NCI-H2227 (cell line): Measurements from ENCODE around the gene FAU.

Source experiments
- DNase-seq: peaks from one replicate; lab custom pipeline; 2025; ENCODE audit not compliant: unreplicated experiment; lab: John Stamatoyannopoulos, UW

Gene FAU

GRCh38 chr11:65136515-65137096, 14.7 kb upstream of the FAU start:
- no peak for DNase-seq

DNA sequence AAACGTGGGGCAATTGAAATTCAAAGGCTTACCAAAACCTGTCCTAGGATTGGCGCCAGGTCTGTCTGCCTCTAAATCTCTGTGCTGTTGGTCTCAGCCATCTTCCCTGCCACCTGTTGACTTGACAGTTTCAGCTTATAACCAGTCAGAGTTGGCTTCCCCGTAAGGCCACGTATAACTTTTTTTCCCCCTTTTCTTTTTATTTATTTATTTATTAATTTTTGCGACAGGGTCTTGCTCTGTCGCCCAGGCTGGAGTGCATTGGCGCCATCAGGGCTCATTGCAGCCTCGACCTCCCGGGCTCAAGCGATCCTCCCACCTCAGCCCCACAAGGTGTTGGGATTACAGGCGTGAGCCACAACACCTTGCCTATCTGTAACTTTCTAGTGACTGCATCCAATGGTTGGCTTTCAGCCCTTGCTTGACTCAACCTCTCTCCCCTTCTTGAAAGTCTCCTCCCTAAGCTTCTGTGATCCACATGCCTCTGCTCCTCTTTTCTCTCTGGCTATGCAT, 13.8 kb upstream of the FAU start:
- DNase-seq: no peak

- DNase-seq: peak; percentile 95
These were observed 13.2 kb upstream of the FAU start for GRCh38 chr11:65134952-65135632.

DNA sequence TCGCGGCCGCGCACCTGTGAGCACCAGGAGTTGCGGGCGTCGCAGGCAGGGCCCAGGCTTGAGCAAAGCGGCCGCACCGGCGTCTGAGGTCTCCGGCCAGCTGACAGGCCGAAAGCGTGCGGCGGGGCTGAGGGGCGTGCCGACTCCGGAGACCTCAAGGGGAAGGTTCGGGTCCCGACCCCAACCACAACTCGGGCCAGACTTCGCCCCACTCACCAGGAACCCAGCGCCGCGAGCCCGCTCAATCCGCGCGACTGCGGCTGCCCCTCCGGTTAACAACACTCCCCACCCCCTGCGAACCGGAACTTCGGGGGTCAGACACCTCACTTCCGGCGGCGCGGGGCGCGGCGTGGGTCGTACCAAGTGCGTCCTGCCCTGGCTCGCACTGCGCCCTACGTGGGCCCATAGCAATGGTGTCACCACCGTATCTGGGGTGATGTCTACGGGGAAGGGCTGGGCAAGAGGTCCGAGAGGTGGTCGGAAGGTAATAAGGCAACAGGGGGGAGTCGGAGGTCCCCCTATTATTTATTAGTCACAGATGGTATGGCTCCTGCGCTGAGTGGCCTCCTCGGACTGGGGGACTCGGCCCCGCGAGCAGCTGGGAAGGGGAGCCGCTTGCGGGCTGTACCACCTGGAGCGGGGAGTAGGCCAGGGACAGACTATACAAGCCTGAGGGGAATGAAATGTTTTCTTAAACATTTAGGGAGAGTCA, 12.5 kb upstream of the FAU start, which contains the start of gene SYVN1:
SYVN1 (minus strand) TSS at position 280 of the 712 bp plus-strand sequence. CDS start 918 bp downstream, outside the sequence.
- peak; percentile 92 for DNase-seq

GRCh38 chr11:65133724-65134123, 11.8 kb upstream of the FAU start:
- no peak for DNase-seq

GRCh38 chr11:65132988-65133700, 11.2 kb upstream of the FAU start:
- peak; percentile 28 for DNase-seq

DNA sequence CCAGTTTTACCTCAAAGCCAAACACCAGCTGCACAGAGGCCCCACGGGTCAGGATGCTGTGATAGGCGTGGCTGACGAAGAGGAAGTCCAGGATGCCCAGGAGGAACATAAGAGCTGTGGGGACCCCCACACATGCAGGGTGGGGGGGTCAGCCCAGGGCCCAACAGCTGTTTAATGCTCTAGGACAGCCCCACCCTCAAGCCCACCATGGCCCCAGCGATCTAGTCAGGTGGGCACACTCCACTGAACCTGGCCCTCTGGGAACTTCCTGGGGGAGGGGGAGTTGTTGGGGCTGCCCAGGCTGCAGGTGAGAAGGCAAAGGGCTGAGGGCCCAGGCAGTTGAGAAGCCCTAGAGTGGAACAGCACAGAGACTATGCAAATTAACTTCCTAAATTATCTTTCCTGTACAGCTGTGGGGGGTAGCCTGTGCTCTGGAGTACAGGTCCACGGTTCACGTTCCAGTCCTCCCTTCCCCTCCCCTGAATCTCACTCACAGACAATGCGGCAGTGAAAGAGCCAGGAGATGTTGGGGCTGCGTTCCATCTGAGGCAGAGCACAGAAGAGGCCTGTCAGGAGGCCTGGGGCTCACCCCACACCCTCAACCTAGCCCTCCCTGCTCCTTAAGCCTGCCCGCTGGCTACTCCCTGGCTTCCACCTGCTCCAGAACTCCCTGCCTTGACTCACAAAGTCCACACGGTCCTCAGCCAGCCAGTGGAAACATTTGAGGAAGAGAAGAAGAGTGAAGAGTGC, 10.5 kb upstream of the FAU start:
- DNase-seq: no peak

GRCh38 chr11:65131895-65132237, 9.9 kb upstream of the FAU start:
- DNase-seq: no peak

DNA sequence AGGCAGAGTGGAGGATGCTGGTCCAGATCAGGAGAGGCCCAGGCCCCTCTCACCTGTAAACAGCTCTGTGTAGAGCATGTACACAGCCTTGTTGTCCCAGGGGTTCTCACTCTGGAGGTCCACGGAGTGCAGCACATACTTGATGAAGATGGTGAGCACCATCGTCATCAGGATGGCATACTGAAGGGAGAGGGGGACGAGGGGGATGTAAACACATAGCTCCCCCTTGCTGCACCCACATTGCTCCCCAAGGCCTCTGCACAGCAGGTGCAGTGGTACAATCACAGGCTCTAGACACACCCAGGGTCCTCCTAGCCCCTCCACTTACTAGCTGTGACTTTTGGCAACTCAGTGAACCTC, 9.5 kb upstream of the FAU start:
- DNase-seq: no peak

DNA sequence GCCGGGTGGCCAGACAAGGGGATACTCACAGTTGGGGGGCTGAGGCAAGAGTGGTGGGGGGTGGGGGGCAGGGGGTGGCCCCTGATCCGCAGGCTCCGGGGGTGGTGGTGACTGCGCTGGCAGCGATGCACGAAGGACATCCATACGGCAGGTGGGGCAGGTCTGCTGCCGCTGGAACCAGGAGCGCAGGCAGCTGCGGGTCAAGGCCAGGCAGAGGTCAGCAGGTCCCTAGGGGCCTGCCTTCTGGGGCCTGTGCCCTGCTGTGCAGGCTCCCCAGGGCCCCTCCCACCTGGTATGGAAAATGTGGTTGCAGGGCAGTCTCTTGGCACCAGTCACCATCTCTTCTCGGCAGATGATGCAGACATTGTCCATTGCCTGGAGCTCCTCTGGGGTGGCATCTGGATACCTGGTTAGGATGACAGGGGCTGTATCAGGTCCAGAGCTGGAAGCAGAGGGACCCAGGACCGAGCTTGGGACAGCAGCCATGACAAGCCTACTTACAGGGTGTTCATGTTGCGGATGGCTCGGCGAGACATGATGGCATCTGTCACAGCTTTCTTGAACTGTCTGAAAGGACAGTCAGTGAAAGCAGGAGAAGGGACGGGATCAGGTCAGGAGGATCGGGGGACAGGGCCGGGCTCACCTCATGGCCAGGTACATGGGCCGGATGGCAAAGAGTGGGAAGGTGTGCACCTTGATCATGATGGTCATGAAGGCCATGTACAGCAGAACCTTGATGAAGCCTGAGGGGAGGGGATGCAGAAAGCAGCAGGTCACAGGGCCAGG, 8.9 kb upstream of the FAU start:
- no peak for DNase-seq

- DNase-seq: no peak
These were observed 7.9 kb upstream of the FAU start for GRCh38 chr11:65129649-65130441.

DNA sequence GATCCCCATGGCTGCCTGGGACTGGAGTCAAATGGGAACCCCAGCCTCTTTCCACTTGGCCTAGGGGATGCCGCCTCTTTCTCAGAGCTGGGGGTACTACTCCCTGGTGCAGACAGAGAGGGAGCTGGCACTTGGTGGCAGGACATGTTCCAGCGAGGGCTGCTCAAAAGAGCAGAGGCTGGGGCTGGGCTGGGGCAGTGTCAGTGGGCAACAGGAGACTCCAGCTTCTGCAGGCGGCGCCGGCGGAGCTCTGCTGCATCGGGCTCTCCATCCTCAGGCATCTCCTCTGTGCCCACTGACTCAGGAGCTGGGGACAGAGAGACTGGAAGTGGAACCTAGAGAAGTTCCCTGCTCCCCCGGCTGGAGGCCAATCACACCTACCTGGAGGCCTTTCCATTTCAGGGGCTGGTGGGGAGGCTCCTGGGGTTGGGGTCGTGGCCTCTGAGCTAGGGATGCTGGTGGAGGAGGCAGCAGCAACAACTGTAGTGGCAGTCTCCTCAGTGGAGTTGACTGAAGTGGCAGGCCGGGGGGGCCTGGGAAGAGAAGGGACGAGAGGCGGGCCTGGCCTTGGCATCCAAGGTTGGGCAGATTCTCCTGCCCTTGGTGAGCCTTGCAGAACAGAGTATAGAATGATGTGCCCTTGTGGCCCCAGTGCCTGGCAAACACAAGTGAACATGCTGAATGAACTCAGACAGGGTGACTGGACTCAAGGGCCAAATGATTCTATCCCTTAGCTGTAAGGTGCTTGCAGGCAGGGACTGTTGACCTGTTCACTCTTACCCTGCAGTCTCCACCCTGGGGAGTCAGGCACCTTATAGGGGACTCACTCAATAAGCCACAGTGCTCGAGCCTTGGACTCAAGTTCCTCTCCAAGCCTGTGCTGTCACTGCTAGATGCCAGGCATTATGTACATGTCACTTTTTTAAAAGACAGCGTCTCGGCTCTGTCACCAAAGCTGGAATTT, 6.5 kb upstream of the FAU start:
- no peak for DNase-seq

GRCh38 chr11:65127473-65128181, 5.7 kb upstream of the FAU start:
- DNase-seq: no peak

GRCh38 chr11:65126624-65127274, 4.8 kb upstream of the FAU start:
- no peak for DNase-seq

- DNase-seq: no peak
These were observed 3.5 kb upstream of the FAU start for GRCh38 chr11:65125197-65126056.
